IPS DF 4.7 (cell line): Measurements from ENCODE around the gene MTM1.

Experiments used
- DNase-seq: peaks from one replicate; pipeline ENCODE4 v3.0.0-alpha.2; 2013; ENCODE audit warnings: low spot score; ENCODE audit errors: extremely low read depth

The MTM1 gene

DNA sequence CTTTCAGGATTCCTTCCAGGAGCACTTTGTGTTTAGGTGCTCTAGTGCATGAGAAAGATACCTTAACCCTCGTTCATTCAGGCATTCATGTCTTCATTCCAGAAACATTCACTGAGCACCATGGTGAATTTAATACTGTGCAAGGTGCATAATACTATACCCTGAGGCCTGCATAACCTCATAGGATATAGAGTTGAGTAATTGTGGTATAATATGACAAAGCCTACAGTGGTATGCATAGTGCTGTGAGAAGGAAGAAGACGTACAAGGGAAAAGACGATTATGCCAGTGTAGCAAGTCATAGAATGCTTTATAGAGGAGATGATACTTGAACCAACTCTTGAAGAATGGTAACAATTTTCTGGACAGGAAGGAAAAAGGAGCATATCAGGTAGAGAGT lies 34.3 kb downstream of the MTM1 start:
- no peak for DNase-seq

DNA sequence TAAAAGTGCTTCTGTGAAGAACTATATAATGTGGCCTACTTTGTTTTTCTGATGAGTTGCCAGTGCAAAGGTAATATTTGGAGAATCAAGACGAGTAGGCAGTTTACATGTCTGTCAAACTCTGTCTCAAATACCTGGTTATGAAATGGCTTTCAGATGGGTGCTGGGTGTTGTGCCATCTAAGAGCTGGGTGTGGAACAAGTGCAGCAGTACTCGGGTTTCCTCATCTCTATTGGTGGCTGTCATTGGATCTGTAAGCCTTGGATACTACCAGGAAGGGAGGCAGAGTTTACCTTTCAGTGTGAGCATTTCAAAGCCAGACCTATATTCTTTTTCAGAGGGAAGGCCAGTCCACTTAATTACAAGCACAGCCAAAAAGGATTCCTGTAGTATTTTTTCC lies 37.2 kb downstream of the MTM1 start:
- DNase-seq: no peak

DNA sequence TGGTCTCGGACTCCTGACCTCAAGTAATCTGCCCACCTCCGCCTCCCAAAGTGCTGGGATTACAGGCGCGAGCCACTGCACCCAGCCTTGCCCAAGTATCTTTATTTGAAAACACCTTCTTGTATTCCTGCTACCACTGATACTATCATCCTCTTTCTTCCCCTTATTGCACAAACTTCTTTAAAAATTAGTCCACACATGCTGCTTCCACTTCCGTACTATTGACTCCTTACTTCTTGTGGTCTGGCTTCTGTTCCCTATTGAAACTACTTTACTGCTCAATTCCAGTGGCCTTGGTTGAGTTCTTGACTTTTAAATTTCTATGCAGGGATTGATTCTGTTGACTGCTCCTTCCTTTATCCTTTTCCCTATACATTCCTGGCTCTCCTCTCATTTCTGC lies 38.8 kb downstream of the MTM1 start:
- no peak for DNase-seq

DNA sequence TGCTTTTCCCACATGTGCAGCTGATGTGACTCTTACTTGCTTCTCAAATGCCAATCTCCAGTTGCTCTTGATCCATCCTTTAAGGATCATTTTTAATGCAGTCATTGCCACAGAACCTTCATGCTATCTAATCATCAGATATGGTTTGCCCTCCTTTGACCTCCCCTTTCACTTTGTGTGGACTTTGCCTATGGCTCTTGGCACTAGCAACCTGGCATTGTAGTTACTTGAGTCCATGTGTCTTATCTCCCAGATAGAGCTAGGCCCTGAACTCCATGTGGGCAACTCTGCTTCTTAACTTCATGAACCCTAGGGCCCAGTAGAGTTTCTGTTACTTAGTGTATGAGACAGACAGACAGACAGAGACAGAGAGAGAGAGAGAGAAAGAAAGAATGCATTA lies 41.6 kb downstream of the MTM1 start:
- DNase-seq: no peak

DNA sequence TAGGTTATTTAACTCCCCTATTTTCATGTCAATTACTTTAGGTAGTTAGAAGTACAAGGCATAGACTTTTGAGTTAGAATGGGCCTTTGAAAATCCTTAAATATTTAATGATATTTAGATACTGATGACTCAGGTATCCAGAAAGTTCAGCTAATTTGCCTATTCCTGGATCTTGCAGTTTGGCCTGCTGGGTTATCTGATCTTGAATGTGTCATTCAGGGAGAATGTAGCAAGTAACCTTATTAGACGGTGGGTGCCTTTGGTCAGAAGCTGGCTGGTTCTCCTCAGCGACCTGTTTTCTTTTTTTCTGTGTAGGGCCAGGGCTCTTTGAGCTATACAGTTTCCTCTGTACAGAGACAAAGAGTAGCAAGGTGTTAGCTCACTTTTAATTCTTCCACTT lies 42.0 kb downstream of the MTM1 start:
- no peak for DNase-seq

DNA sequence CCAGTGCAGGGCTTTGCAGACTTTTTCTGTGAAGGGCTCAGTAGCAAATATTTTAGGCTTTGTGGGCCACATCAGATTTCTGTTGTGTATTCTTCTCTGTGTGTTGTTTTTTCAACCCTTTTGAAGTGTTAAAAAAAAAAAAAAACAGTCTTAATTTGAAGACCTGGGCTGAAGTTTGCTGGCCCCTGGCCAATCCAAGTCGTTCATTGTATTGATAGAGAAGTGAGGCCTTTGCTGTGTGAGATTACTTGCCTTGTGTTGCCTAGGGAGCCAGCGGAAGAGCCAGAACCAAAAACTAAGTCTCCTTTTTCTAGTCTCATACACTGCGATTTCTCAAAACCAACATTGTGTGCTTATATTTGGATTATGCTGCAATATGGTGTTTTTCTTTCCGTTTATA lies 46.9 kb downstream of the MTM1 start:
- no peak for DNase-seq

DNA sequence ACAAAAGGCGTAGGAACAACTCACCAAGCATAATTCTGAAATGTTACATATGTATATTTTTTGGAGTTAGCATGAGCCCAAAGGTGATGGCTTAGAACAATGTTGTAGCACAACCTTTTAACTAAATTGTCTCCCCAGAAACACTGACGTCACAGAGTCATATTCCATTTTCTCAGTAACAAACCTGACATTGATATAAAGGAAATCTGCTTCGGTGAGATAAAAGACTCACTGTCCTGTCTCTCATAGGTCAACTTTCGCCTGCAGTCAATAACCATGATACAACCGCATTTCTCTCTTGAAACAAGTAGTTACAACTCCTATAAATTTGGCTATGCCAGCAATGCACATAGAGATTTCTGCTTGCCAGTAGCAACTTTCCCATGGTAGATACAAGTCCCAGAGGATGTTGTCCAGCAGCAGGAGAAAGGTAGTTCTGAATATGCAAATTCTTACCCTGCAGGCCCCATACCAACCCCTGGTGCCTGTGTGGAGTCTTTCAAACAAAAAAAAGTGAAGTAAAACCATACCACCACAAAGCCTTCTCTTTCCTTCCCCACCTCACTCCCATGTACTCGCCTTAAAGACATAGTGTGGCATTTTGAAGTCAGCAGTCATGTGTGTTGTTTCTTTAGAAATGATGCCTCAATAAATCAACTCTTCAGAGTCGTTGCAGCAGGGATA lies 47.9 kb downstream of the MTM1 start:
- no peak for DNase-seq

DNA sequence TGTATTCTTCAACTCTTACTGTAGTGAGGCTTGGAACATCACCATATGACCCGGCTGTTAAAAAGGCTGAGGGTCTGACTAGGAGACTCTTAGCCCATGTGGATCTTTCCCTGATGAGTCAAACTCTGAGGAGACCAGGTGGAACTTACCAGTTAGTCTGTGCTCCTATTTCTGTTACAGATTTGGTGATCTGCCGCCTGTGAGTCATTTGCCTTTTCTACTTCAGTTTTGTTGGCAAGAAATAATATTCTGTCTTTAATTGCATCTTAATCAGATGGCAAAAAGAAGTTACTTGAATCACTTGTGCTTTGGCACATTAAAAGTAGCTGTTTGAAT lies 48.4 kb downstream of the MTM1 start:
- DNase-seq: no peak

DNA sequence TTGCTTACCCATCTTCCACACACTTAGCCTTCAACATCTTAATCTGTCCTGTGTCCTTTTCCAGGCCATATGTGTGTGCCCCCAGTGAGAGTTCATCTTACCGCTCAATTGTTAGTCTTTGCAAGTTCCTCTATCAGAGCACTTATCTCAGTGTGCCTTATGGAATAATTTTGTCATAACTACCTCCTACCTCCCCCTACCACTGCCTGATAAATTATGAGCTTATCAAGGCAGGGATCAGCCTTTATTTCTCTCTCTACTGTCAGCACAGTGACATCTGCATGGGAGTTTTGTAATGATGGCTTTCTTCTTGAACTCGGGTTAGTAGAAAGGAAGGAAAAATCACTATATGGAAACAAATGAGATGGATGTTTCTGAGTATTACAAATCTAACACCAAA lies 53.2 kb downstream of the MTM1 start:
- no peak for DNase-seq

DNA sequence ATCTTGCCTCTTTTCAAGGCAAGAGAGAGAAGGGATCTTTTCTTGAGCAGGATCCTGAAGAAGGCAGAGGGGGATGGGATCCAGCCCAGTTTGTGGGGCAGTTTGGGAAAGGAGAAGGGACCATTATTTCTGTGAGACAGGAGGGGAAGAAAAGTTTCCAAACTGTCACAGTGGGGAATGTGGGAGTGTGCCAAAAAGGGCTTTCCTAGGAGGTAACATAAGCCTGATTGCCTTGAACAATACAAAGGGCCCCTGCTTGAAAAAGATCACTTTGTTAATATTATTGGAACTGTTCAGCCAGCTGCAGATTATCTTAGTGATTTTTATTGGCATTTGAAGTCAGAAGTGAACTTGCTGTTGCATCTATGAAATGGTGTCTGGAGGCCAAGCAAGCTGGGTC lies 55.2 kb downstream of the MTM1 start:
- no peak for DNase-seq

DNA sequence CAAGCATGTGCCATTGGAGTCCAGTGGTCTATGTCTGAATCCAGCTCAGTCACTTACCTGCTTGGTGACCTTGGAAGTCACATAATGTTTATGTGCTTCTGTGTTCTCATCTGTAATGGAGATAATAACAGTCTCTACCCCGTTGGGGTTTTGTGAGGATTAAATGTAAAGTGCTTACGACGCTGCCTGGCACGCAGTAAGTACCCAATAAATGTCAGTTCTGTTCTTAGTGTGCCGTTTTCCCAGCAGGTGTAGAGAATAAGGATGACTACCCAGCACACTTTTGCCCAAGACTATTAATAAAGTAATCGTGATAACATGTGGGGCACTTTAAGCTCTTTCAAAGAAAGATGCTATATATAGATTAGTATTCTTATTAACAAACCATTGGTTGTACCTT lies 56.7 kb downstream of the MTM1 start:
- no peak for DNase-seq

DNA sequence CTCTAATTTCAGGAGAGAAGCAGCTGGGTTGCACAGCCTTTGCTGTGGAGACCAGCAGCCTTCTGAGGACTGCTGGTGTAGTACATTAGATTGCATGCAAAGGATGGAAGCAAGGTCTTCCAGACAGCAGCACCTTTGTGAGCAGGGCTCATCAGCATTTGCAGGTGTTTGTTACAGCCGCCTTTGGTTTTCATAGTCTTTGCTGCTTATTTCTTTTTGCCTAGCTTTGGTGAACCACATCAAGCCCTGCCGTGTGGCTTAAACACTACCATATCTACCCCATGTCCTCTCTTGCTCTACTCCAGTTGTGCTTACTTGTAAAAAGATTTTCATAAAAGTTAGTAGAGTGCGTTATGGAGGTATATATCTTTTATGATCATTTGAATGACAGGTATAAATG lies 57.5 kb downstream of the MTM1 start:
- DNase-seq: no peak

DNA sequence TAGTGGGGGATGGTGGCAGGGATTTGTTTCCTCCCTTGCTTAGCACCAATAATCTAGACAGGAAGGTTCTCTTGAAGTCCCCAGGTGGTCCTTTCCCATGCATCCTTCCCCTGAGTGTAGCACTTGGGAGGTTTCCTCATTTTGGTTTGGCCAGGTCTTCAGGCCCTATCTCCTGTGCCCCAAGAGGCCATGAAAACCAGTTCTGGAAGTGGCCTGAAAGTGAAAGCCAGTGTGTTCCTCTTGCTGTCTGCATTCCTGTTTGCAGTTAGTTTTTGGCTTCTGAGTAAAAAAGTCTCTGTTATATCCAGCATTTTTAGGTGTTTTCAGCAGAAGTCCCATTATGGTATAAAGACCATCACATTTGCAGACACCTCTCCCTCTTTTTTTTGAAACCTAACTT lies 59.5 kb downstream of the MTM1 start:
- DNase-seq: no peak

DNA sequence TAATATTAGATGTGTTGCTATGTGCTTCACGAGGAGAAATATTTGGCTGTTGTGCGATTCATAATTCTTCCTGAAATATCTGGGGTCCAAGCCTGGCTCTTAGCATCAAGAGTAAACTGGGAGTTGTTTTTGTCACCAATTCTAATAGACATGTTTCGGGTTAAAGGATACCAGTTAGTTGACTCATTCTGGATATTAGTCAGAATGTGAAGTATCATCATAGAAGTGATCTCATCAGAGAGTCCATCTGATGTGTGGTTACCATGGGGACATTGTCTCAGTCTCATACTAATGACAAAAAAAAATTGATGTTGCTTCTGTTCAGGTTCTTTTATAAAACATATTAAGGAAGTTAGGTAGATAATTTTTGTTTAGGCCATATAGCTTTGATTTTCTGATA lies 67.5 kb downstream of the MTM1 start:
- no peak for DNase-seq

DNA sequence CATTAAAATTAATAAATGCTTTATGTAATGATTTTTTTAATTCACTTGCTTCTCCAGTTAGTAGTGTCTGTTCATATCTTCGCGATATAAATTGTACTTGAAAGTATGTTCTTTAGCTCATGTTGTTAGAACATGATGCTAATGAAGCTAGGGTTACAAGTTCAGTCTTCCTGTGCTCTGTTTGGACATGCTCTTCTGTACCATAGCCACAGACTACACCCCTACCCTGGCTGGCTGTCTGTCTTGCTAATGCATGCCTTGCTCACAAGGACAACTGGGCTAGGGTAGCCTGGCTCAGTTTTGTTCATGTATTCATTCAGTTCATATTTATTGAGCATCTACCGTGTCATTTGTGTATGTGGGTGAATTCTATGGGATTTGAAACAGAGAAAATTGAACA lies 74.0 kb downstream of the MTM1 start:
- no peak for DNase-seq

DNA sequence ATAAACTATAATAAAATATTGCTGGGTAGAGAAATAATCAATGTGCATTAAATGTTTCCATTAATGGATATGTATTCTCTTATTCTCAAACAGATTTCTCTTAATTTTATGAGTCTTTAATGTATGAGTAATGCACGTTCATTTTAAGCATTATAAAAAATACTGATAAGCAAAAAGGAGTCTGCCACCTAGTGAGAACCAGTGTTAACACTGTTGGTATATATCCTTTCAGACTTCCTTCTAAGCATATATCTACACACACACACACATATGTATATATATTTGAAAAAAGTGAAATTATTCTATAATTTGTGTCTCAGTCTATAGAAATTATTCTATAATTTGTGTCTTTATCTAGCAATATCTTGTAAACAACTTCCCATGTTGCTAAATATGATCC lies 74.8 kb downstream of the MTM1 start:
- no peak for DNase-seq

DNA sequence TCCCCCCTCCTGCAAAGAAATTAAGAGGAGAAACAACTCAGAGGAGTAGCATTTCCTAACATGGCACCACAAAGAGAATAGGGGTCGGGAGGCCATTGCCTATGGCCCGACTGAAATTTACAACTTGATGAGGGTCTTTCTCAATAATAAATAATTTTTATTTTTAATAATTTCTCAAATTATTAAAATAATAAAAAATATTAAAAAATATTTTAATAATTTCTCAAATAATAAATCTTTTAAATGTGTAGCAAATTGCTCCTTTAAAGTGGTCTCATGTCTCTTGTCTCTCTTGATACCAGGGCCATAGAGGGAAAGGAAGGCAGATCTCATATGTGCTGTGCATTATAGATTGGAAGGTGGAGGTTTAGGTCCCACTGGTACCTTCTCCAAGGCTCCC lies 75.5 kb downstream of the MTM1 start:
- no peak for DNase-seq

DNA sequence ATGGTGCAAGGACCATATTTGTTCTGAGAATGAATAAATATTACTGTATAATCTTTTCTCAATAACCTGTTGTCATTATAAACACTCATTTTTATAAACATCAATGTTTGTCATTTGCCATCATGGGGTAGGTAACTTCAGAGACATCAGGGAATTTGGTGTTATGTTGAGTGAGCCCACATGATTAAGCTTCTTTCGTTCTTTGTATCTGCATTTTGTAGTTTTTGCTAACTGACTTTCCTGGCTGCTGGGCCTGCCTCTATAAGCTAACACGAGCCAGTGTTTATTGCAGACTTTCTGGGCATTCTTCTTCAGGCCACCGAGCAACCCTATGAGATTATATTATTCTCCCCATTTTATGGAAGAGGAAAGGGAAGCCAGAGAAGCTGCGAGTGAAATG lies 76.0 kb downstream of the MTM1 start:
- no peak for DNase-seq

DNA sequence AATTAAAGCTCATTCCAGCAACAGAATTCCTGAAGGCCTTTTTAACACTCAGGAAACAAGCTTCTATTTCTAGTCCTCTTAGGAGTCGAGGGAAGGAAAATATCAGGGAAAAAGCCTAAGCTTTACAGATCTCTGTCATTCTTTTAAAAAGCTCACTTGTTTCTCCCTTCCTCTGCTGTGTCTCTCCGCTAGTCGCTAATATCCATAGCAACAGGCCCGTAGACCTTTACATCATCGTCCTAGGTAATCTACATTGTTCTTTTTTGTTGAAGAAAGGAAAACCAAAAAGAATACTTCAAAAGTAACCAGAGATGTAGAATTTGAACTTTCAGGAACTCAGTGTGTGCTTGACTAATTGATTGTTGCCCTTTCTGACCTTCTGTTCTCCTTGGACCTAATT lies 78.9 kb downstream of the MTM1 start:
- DNase-seq: no peak

DNA sequence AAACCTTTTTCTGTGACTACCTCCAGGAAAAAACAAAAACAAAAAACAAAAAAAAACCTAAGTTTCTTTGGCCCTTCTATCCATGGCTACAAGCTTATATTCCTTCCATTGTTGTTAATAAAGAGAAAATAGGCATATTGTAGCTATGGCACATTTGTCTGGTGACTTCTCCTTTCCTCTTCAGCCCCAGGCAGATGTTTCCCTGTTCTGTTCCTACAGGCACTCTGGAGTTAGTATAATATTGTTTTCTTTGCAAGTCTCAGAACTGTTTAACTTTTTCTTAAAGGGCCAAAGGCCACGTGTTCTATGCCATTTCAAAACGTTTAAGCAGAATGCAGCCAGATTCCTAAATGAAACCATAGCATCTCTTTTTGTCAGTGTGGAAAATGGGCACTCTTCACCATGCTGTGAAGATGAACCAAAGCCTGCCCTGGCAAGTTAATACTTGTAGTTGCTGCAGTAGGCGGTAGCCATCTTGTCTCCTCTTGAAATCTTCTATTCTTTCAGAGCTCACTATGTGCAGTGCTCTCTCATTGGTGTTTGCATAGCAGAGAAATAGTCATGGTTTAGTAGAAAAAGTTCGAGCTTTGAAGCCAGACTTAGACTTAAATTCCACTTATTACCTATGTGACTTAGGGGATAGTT lies 80.0 kb downstream of the MTM1 start:
- no peak for DNase-seq

DNA sequence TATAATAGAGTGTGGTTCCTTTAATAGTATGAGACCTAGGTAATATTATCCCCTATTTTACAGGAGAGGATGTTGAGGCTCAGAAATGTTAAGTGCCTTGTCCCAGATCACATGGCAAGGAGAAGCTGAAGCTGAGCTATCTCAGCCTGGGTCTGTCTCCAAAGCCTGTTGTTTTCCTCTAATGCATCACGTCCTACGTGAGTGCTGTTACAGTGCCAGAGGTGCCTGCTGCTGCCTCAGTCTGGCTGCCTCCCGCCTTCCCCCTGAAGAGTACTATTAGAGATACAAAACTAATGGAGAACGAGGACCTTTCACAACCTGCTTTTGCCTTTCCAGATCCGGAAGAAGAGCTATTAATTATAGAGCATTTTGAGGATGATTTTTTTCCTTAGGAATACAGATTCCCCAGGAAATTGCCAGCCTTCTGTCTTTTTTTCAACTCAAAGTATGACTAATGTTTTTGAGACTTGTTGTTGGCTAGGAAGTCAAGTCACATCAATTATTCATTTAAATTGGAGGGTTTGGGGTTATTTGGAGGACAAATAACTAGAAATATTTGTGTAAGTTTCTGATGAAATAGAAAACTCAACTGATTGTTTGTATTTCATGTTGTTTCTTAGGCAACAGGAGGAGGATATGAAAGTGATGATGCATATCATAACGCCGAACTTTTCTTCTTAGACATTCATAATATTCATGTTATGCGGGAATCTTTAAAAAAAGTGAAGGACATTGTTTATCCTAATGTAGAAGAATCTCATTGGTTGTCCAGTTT lies 80.9 kb downstream of the MTM1 start:
- no peak for DNase-seq

DNA sequence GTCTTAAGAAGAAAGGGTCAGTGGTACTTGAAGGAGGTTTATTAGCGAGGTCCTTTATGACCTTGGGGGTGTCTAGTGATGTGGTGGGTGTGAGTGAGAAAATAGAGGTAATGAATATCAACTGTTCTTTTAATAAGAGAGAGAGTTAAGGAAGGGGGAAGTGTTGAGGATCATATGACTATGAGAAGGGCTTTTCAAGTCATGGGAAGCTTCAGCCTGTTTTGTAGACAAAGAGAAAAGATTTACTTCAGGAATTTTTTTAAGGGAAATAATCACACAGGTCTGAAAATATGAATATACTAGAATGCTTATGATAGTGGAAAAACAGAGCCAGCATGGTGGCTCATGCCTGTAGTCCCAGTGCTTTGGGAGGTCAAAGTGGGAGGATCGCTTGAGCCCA lies 83.5 kb downstream of the MTM1 start:
- DNase-seq: no peak

DNA sequence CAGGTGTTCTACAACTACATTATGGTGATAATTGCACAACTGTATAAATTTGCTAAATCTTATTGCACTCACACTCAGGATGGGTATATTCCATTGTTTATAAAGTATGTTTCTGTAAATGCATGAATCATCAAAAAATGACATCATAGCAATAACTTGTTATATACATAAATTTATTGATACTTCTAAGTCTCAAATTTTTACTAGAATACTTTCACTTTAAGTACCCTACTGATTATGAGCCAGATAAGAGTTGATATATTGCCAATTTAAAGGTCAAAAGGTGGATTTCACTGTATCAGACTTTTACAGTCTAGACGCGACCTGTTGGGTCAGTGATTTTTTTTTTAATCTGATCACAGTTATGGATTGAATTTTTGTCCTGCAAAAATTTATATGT lies 87.4 kb downstream of the MTM1 start:
- no peak for DNase-seq
